Ectodermal cell (in vitro differentiated cells): ENCODE data around the gene SPEF2.
"Not testable (repeated sequence)": the region's sequence is repeated elsewhere in the genome, so short reads cannot be mapped to it uniquely, and the experiment has no call there.

Experiments
- H3K27ac ChIP-seq: 2 replicates; pipeline ENCODE4 v1.7.0; 2013; ENCODE audit warnings: mild to moderate bottlenecking, low read depth, low read length; ENCODE audit not compliant: insufficient read depth, poor library complexity, severe bottlenecking
- H3K27me3 ChIP-seq: 2 replicates; pipeline ENCODE4 v1.7.0; 2013; ENCODE audit warnings: mild to moderate bottlenecking, low read length; ENCODE audit not compliant: insufficient read depth, control insufficient read depth, poor library complexity, severe bottlenecking
- H3K36me3 ChIP-seq: one replicate; pipeline ENCODE4 v1.7.0; 2013; ENCODE audit warnings: low read length; ENCODE audit not compliant: control insufficient read depth, insufficient read depth
- H3K4me1 ChIP-seq: one replicate; pipeline ENCODE4 v1.7.0; 2013; ENCODE audit warnings: low read length; ENCODE audit not compliant: control insufficient read depth, insufficient read depth
- H3K4me3 ChIP-seq: 2 replicates; pipeline ENCODE4 v1.7.0; 2013; ENCODE audit warnings: low read depth, low read length, control low read depth; ENCODE audit not compliant: insufficient read depth
- H3K9me3 ChIP-seq: 2 replicates; pipeline ENCODE4 v1.7.0; 2013; ENCODE audit warnings: mild to moderate bottlenecking, low read length, moderate library complexity; ENCODE audit not compliant: control insufficient read depth
- WGBS, 2 experiments: methylation state at CpG; one replicate each; pipeline ENCODE4 v1.1.7; 2013; ENCODE audit warnings: missing lambda C conversion rate in 2 of 2; 5-methylcytosine and 5-hydroxymethylcytosine counted together

Gene SPEF2

GRCh38 chr5:35672296-35672655, 54.6 kb downstream of the SPEF2 start:
- not testable (repeated sequence) for H3K27me3 ChIP-seq, H3K4me1 ChIP-seq, H3K27ac ChIP-seq, H3K4me3 ChIP-seq, H3K36me3 ChIP-seq, H3K9me3 ChIP-seq
- no CpG with 5 or more reads among the region's 1 CpG for WGBS, 2 experiments

GRCh38 chr5:35672995-35673394, 55.3 kb downstream of the SPEF2 start:
- no peaks in the 10 kb centered on the region for H3K27me3 ChIP-seq
- H3K4me1 ChIP-seq = no peaks in the 10 kb centered on the region
- H3K27ac ChIP-seq = no peak overlapping the region
- 60 to 100% methylated on average over 1 of the region's 1 CpG for WGBS, 2 experiments
- no peaks in the 10 kb centered on the region for H3K9me3 ChIP-seq
- H3K36me3 ChIP-seq = no peaks in the 10 kb centered on the region
- no peak overlapping the region for H3K4me3 ChIP-seq

GRCh38 chr5:35674049-35674448, 56.4 kb downstream of the SPEF2 start:
- Histone ChIP-seq H3K4me1 (no peaks in the 10 kb centered on the region), H3K36me3 (no peaks in the 10 kb centered on the region), H3K27ac (no peak overlapping the region), H3K4me3 (no peak overlapping the region), H3K9me3 (no peaks in the 10 kb centered on the region), H3K27me3 (no peaks in the 10 kb centered on the region)
- 100% methylated on average over 1 of the region's 2 CpGs; no CpG with 5 or more reads in 1 of the 2 experiments for WGBS, 2 experiments

GRCh38 chr5:35675392-35675791, 57.7 kb downstream of the SPEF2 start:
- Histone ChIP-seq H3K36me3 (no peaks in the 10 kb centered on the region), H3K4me1 (no peaks in the 10 kb centered on the region), H3K4me3 (no peak overlapping the region), H3K27me3 (no peaks in the 10 kb centered on the region), H3K27ac (no peak overlapping the region), H3K9me3 (no peaks in the 10 kb centered on the region)
- WGBS, 2 experiments = 91 to 93% methylated on average over 11 to 12 of the region's 12 CpGs

GRCh38 chr5:35677878-35678277, 60.2 kb downstream of the SPEF2 start:
- no peaks in the 10 kb centered on the region for H3K9me3 ChIP-seq
- no peaks in the 10 kb centered on the region for H3K4me1 ChIP-seq
- H3K36me3 ChIP-seq = no peaks in the 10 kb centered on the region
- H3K4me3 ChIP-seq = no peak overlapping the region
- no peaks in the 10 kb centered on the region for H3K27me3 ChIP-seq
- no peak overlapping the region for H3K27ac ChIP-seq
- WGBS, 2 experiments = 93 to 94% methylated on average over 5 of the region's 5 CpGs

GRCh38 chr5:35678661-35679060, 61.0 kb downstream of the SPEF2 start:
- no peaks in the 10 kb centered on the region for H3K36me3 ChIP-seq
- 73 to 74% methylated on average over 3 of the region's 3 CpGs for WGBS, 2 experiments

GRCh38 chr5:35679357-35679756, 61.7 kb downstream of the SPEF2 start:
- no peaks in the 10 kb centered on the region for H3K36me3 ChIP-seq
- H3K27me3 ChIP-seq = no peaks in the 10 kb centered on the region
- no peak overlapping the region for H3K27ac ChIP-seq
- 92 to 94% methylated on average over 1 of the region's 1 CpG for WGBS, 2 experiments
- H3K4me1 ChIP-seq = no peaks in the 10 kb centered on the region
- H3K9me3 ChIP-seq = no peaks in the 10 kb centered on the region
- no peak overlapping the region for H3K4me3 ChIP-seq

More at GRCh38 chr5:35678661-35679060, 61.0 kb downstream of the SPEF2 start:
- H3K27me3 ChIP-seq = no peaks in the 10 kb centered on the region
- no peak overlapping the region for H3K27ac ChIP-seq
- H3K4me1 ChIP-seq = no peaks in the 10 kb centered on the region
- no peaks in the 10 kb centered on the region for H3K9me3 ChIP-seq
- no peak overlapping the region for H3K4me3 ChIP-seq

- Histone ChIP-seq H3K27ac (no peak overlapping the region), H3K27me3 (no peaks in the 10 kb centered on the region), H3K9me3 (no peaks in the 10 kb centered on the region), H3K4me1 (no peaks in the 10 kb centered on the region), H3K36me3 (no peaks in the 10 kb centered on the region), H3K4me3 (no peak overlapping the region)
- WGBS, 2 experiments = 74 to 87% methylated on average over 1 of the region's 1 CpG
Measured at GRCh38 chr5:35681911-35682310, 64.2 kb downstream of the SPEF2 start.

- Histone ChIP-seq H3K36me3 (no peaks in the 10 kb centered on the region), H3K27me3 (no peaks in the 10 kb centered on the region), H3K4me3 (no peak overlapping the region), H3K4me1 (no peaks in the 10 kb centered on the region), H3K9me3 (no peaks in the 10 kb centered on the region), H3K27ac (no peak overlapping the region)
- 90 to 91% methylated on average over 6 of the region's 6 CpGs for WGBS, 2 experiments
Measured at GRCh38 chr5:35683466-35683865, 65.8 kb downstream of the SPEF2 start.

- Histone ChIP-seq H3K4me3 (no peak overlapping the region), H3K27ac (no peak overlapping the region), H3K4me1 (no peaks in the 10 kb centered on the region), H3K9me3 (no peaks in the 10 kb centered on the region), H3K27me3 (no peaks in the 10 kb centered on the region), H3K36me3 (no peaks in the 10 kb centered on the region)
- WGBS, 2 experiments = no CpG with 5 or more reads among the region's 1 CpG
Measured at GRCh38 chr5:35685161-35685560, 67.5 kb downstream of the SPEF2 start.

GRCh38 chr5:35687961-35688360, 70.3 kb downstream of the SPEF2 start:
- no peak overlapping the region for H3K27ac ChIP-seq
- H3K9me3 ChIP-seq = no peaks in the 10 kb centered on the region
- no peaks in the 10 kb centered on the region for H3K36me3 ChIP-seq
- H3K4me1 ChIP-seq = no peaks in the 10 kb centered on the region
- H3K27me3 ChIP-seq = no peaks in the 10 kb centered on the region
- no peak overlapping the region for H3K4me3 ChIP-seq
- WGBS, 2 experiments = 89 to 93% methylated on average over 2 of the region's 2 CpGs
